Stimulated activated CD4-positive, alpha-beta T cell treated with anti-CD3 and anti-CD28 coated beads, Interleukin-1b, Interleukin-23, amount 100 ng/mL, for 1 hour (primary cell): Measurements from ENCODE around the gene SFT2D2.

Experiments used
- DNase-seq, 2 donors: peaks; one replicate each; pipeline ENCODE4 v3.0.0-alpha.2; 2020; ENCODE audit warnings: low read depth in 2 of 2

The SFT2D2 gene

DNA sequence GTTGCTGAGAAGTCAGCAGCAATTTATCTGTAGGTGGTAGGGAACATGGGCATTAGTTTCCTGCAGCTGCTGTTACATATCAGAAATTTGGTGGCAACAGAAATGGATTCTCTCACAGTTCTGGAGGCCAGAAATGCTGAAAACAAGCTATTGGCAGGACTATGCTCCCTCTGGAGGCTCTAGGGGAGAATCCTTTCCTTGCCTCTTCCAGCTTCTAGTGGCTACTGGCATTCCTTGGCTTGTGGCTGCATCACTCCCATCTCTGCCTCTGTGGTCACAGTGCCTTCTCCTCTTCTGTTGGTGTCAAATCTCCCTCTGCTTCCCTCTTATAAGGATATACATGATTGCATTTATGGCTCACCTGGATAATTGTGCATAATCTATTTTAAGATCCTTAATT, 2.5 kb upstream of the SFT2D2 start:
- no peak for DNase-seq

DNA sequence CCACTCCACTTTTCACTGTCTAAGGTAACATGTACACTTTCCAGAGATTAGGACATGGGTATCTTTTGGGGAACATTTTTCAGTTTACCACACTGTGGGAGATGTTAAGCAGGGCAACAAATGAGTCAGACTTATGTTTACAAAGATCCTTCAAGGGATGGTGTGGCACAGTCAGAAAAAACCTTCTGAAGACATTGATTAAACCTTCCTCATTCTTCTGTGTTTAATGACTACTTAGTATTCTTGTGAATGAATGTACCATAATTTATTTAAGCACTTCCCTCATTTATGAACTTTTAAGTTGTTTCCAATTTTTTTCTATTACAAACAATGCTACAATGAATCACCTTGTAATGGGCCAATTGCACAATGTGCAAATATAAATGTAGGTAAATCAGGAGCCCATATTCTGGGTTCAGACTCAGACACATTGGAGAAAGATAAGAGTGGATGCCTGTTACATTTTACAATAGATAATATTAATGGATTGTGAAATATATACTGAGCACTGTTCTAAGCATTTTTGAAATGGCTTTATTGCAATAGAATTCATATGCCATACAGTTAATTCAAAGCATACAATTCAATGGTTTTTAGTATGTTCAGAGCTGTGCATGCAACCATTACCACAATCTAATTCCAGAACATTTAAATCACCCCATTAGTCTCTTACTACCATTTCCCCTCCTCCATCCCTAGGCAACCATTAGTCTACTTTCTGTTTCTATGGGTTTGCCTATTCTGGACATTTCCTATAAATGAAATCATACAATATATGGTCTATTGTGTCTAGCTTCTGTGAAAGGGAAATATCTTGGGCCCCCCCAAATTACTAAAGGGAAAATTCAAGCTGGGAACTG, 1.9 kb upstream of the SFT2D2 start:
- no peak for DNase-seq

DNA sequence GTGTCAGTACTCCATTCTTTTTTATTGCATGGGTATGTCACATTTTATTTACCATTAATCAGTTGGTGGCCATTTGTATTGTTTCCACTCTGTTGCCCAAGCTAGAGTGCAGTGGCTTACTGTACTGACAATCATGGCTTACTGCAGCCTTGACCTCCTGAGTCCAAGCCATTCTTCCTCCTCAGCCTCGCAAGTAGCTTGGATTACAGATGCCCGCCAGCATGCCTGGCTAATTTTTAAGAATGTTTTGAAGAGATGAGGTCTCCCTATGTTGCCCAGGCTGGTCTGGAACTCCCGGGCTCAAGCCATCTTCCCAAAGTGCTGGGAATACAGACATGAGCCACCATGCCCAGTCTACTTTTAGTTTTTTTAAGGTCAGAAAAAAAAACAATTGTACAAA, 813 bp upstream of the SFT2D2 start:
- DNase-seq = no peak

DNA sequence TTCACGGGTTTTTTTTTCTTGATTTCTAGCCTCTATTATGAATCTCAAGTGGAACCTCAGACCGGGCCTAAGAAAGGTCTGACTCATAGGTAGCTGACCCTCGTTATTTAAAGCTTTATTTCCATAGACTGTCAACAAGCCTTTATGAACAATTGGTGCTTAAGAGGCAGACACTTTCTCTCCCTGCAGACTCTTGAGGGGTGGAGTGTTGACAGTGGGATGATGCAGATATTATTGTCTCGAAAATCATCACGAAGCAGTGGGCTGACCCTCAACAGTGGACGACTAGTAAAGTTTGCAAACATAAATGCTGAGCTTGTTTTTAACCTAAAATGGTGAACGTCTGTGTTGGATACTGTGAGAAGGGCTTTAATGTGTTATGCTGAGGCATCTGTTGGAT, 1.8 kb downstream of the SFT2D2 start:
- no peak for DNase-seq

DNA sequence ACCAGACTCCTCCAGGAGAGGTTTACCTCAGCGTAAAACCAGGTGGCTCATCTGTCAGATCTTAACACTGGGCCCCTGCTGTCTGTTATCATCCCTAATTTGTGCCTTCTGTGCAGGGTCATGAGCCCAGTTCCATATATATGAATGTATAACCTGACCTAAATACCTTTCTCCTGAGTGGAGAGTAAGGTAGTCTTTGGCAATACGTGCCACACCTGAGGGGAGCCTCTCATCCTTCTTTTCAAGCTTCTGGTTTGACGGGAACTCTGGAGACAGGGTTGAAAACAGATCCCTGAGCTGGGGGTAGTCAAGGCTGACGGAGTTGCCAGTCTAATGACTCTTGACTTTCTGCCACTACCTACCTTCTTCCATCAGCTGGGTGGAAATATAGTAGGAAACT, 4.1 kb downstream of the SFT2D2 start:
- no peak for DNase-seq

DNA sequence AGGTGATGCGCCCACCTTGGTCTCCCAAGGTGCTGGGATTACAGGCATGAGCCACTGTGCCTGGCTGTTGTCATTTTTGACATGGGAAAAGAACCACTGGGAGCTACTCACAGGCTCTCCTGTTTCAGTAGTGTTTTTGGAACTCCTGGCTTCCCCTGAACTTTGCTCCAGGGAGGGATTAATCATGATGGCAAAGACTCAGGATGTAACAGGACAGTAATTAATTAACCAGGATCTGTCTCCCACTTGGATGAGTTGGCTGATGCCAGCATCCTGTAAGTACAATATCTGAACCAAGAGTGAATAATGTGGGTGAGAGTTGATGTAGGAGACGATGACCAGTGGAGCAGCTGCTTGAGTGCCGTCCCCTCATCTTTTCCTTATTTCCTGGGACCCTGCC, 4.9 kb downstream of the SFT2D2 start:
- DNase-seq = no peak

DNA sequence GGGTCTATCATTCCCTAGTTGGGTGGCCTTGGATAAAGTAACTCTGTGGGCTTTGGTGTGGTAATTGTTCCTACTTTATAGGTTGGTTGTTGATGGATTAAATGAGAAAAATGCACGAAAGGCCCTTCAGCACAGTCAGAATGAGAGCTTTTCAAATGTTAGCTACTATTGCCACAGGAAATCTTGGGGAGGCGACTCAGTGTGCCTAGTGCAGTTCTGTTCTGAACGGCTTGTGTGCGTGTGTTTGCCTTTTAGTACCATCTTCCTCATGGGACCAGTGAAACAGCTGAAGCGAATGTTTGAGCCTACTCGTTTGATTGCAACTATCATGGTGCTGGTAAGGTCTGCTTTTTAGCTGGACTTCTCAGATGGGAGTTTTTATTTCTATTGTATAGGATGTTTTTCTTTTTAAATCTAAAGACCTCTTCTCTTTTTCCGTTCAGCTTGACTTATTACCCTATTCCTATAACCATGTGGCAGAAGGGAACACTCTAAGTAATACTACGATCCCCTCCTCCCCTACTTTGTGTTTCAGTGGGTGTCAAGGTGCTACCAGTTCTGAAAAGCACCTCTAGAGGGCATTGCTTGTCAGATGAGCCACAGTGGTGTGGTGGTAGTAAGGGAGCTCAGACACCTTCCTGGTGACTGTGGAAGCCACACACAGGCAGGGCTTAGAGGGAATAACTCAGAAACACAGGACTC, 9.2 kb downstream of the SFT2D2 start:
- no peak for DNase-seq

DNA sequence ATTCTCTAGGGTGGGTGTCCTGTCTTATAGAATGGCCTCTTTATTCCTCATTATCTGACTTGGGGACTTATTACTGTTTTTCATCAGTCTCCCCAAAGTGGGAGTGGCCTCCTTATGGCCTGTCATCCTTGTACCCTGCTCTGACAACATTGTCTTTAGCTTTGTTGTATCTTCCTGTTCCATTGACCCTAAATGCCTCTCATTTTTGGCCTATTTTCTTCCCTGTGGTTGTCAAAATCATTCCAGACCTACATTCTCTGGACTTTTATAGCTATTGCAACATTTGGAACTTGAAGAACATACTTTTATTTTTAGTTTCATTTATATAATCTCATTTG, 9.7 kb downstream of the SFT2D2 start:
- no peak for DNase-seq

DNA sequence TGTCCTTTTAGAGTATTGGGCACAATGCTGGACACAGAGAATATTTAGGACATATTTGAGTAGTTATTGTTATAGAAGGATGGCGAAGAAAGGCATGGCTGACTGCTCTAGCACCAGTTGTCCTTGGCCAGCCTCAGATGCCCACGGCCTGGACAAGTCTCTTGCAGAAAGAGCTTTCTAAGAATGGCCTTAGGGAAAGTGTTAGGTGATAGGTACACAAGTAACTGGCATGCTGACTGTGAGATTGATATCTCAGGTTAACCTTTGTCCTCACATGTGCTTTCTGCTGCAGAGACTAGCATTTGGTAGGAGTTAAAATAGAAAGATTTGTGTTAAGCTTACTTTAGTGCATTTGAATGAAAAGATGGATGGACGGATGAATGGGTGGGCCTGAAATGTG, 10.1 kb downstream of the SFT2D2 start:
- DNase-seq = no peak

DNA sequence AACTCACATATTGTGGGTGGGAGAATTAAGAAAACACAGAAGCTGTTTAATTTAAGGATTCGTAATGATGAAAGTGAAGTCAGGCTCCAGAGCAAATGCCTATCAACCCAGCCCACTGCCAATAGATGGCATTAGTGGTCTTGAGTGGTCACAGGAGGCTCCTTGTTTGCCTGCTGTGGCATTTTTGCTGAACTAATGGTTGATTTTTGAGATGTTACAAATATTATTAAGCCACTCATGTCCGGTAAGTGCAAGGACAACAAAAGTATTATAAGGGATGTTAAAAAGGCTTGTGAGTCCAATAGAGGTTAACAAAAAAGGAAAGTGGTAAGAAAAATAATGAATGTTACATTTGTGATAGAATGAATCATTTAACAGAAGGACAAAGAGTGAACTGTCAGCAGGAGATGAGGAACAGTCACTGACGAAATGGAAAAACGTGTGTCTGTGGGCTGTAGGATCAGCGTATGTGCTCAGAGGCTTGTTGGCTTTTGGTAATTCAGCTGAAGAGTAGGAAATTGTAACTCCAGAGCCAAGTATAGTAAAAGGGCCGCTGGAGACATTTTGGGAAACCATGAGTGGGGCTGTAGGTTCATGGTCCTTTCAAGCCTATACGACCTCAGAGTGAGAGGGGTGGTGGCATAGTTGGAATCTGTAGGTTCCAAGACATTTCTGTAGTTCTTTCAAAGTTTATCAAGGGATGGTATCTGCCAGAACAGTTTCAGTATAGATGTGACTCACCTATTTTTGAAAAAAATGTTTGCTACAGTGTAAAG, 11.2 kb downstream of the SFT2D2 start:
- no peak for DNase-seq

DNA sequence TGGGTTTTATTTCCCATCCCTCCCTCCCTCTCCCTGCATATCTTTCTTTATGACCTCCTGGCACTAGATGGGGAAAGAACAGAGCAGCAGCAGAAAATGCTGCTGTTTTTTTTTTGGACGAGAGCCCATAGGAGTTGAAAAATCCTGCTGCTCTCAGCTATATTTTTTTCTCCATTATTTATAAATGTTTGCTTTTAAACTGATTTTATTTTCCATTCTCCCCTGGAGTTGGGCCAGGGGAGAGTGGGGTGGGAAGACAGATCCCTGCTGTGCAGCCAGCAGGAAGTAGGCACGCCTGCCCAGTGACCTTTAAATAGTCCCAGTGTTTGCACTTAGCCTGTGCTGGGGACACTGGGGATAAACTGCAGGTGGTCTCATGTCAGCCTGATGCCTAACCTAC, 17.4 kb downstream of the SFT2D2 start:
- no peak for DNase-seq

DNA sequence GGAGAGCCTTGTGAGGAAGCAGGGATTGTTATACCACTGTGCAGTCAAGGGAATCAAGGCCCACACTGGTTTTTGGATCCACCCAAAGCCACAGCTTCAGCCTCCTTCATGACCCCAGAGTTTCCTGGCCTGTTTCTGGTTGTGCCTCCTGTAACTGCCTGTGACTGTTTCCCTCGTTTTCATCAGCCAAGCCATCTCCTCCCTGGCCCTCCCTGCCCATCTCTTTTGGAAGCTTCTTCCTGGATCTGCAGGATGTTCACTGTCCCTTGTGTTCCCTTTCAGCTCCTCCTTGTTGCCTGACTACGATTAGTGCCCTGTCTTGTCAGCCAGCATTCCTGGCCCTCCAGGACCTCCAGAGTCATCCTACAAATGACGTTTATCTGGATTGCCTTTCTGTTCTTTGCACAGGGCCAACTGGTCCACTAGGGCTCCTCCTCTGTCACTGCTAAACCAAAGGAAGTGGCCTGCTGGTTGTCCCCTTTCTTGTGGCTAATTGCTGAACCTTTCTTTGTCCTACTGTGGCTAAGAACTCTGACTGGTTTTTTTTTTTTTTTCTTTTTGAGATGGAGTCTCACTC, 17.9 kb downstream of the SFT2D2 start:
- DNase-seq = no peak

DNA sequence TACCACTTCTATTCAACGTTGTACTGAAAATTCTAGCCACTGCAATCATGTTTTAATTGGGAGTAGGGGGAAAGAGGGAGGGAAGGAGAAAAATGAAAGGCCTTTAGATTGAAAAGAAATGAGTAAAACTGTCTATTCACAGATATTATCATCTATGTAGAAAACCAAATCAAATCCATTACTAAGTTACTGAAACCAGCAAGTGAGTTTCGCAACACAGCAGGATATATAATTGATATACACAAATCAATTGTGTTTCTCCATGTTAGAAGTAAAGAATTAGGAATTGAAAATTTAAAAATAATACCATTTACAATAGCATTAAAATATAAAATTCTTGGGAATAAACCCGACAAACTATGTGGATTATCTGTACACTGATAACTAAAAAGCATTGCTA, 19.2 kb downstream of the SFT2D2 start:
- DNase-seq = no peak

DNA sequence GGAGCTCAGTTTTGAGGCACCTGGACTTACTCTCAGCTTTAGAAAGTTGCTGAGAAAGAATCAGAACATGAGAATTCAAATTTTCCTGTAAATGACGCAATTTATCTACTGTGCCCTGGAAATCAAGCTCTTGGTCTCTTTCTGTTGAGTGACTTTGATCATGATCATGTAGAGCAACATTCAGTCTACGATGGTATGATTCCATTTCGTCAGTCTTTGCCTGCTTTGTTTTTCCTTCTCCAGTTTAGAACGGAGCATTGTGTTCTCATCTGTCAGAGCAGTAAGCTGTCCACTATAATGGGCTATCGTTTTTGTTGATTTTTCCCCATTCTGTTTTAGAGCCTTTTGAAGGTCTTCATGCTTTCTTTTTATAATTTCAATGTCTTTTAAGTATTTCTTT, 20.7 kb downstream of the SFT2D2 start:
- no peak for DNase-seq

DNA sequence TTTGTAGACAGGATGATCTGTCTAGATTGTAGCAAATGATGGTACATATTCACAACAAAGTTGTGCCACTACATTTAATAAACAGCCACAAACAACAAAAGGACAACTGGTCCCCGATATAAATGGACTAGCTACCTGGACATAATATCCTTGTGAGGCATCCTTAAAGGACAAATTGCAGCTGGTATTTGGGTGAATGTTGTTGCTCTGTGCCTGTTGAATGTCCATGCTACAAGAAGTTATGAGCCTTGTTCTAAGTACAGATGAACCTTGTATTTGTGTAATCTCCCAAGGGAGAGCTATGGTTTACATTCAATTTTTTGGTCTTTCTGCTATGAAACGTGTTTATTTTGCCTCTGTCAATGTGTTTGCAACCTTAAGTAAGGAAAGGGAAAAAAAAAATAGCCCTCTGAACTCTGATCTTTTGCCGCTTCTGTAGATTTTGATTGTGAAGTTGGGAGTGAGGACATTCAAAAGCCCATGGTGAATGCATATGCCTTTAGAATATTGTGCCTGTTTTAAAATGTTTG, 26.5 kb downstream of the SFT2D2 start:
- no peak for DNase-seq

DNA sequence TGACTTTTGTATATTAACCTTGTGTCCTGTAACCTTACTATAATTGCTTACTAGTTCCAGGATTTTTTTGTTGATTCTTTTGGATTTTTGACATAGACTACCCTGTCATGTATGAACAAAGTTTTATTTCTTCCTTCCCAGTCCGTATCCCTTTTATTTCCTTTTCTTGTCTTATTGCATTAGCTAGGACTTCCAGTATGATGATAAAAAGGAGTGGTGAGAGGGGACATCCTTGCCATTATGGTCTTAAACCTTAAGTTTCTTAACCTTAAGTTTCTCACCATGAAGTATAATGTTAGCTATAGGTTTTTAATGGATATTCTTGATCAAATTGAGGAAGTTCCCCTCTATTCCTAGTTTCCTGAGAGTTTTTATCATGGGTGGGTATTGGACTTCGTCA, 30.4 kb downstream of the SFT2D2 start:
- DNase-seq = no peak

DNA sequence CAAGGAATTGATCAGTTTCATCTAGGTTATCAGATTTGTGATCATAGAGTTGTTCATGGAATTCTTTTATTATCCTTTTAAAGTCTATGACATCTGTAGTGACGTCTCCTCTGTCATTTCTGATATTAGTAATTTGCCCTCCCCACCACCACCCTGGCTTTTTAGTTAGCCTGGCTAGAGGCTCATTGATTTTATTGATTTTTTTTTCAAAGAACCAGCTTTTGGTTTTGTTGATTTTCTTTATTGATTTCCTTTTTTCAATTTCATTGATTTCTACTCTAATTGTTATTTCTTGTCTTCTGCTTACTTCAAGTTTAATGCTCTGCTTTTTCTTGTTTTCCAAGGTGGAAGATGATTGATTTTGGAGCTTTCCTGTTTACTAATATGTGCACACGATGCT, 31.6 kb downstream of the SFT2D2 start:
- no peak for DNase-seq

DNA sequence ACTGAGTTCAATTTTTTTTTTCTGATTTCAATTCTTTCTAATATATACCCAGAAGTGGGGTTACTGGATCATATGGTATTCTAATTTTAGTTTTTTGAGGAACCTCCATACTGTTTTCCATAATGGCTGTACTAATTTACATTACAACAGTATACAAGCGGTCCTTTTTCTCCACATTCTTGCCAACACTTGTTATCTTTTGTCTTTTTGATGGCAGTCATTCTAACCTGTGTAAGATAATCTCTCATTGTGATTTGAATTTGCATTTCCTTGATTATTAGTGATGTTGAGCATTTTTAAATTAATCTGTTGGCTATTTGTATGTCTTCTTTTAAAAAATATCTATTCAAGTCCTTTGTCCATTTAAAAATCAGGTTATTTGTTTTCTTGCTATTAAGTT, 33.8 kb downstream of the SFT2D2 start:
- no peak for DNase-seq

DNA sequence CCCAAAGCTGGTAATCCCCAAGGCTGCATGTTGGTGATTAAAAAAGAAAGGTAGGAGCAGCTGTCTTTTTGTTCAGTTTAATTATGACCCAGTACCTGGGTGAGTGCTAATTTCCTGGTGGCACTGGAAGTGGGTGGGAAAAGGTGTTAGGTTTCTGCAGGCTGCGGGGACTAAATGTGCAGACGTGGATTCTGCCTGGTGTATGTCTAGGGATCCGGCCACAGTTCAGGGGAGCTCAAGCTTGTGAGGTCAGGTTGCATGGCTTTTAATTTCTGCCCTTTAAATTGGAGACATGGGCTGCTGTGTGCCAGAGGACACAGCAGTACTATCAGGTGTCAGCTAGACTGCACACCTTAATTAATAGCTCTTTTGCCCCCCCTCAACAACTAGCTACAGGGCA, 34.6 kb downstream of the SFT2D2 start:
- DNase-seq = no peak

DNA sequence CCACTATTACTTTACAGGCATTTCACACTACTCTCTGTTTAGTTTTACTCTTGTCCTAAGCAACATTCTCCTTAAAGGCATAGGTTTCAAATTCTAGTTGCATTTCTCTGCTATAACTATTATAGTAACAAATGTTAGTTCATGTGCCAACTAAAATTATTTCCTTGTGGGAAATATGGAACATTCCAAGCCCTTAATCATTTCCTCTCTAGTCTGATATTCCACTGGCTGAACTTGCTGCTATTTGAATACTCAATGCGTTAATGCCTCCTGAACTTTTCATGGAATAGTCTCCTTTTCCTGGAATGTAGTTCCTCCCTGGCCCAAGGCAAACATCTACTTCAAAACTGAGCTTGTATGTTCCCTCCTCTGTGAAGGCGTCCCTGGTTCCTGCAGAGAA, 35.6 kb downstream of the SFT2D2 start:
- no peak for DNase-seq

DNA sequence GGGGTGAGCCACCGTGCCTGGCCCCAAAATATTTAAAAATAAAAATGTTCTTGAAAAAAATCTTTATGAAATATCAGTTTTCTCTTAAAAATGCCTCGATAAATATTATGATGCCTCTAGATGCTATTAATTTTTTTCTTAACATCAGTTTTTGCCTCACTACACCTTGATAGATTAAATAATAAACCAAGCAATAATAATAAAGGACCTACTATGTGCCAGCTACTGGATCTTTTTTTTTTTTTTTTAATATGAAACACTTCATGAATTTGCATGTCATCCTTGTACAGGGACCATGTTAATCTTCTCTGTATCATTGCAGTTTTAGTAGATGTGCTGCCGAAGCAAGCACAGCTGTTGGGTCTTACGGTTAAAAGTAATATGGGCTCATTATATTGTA, 37.3 kb downstream of the SFT2D2 start:
- DNase-seq = no peak

DNA sequence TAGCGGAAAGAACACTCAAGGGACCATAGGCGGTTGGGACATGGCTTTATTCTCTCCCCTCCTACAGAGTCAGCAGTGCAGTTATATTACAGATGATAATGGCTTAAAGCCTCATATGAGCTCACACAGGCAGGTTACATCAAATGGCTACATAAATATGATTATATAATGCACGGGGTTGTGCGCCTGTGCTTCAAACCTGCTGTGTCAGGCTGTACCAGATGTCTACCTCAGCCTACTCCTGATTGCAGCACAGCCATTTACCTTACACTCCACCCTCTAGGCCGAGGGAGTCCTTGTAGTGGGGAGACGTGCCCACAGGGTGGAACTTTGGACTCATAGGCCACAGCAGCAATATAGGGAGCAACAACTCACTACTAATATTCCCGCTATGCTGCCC, 38.5 kb downstream of the SFT2D2 start:
- no peak for DNase-seq
